D721Med (cell line): ENCODE measurements around the gene MEF2C.

ENCODE experiments used
- DNase-seq: peaks from one replicate; pipeline ENCODE4 v3.0.0; 2011; ENCODE audit warnings: low spot score; ENCODE audit not compliant: insufficient read length
- FAIRE-seq: peaks from 2 replicates; lab custom pipeline; 2011; peaks lifted over from hg19 to GRCh38; lab: Jason Lieb, UNC
- TF ChIP-seq, protein P1 (sequence below): IDR thresholded peaks from 2 replicates; pipeline ENCODE4 v1.5.1; 2012; ENCODE audit warnings: mild to moderate bottlenecking, control low read depth; ENCODE audit not compliant: insufficient read depth; ENCODE audit errors: missing control alignments

The MEF2C gene

DNA sequence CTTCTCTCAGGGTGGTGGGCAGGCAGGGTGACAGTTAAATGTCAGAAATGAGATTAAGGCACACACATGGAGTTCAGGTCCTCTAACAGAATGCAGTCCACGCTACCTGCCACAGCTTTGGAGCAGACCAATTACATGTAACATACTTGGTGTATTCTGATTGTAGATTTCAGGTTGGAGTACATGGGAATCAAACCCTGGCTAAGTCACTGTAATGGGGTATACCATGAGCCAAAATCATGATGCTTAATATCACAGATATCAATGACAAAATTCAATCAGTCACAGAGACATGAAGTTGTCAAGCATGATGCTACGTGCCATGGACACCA is 48.9 kb downstream of the MEF2C start:
- no peak for DNase-seq
- TF ChIP-seq, protein P1, sequence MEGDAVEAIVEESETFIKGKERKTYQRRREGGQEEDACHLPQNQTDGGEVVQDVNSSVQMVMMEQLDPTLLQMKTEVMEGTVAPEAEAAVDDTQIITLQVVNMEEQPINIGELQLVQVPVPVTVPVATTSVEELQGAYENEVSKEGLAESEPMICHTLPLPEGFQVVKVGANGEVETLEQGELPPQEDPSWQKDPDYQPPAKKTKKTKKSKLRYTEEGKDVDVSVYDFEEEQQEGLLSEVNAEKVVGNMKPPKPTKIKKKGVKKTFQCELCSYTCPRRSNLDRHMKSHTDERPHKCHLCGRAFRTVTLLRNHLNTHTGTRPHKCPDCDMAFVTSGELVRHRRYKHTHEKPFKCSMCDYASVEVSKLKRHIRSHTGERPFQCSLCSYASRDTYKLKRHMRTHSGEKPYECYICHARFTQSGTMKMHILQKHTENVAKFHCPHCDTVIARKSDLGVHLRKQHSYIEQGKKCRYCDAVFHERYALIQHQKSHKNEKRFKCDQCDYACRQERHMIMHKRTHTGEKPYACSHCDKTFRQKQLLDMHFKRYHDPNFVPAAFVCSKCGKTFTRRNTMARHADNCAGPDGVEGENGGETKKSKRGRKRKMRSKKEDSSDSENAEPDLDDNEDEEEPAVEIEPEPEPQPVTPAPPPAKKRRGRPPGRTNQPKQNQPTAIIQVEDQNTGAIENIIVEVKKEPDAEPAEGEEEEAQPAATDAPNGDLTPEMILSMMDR, result no peak
- no peak for FAIRE-seq

DNA sequence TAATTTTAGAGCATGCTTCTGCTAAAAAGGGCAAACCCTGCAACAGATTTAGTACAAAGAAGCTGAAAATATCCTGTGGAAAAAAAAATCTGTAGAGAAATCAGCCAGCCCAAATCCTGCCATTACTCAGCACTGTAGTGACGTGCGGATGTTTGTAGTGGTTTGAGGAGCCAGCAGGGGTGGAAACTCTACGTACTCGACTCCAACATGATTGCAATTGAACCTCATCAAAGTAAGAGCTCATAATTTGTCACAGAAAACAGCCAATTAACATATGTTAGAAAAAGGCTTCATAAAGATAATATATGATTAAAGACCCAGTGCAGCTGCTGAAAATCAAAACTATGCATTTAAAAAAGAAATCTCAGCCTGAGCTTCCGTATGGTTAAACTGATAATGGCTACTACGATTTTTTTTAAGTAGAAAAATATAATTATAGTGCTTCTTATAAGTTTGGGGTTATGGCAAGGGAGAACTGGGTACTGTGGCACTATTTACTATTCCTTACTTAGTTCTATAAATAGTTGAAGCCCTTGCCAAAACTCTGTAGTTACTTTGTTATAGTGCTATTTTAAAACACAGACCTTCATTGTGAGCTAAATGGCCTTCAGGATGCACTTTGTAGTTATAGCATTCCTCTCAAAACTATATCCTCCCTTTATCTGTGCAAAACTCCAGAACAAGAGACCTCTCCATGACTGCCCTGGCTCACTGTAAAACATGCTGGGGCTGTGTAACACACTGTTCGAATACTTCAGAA is 49.4 kb downstream of the MEF2C start:
- TF ChIP-seq, protein P1, result no peak
- DNase-seq (no peak), FAIRE-seq (no peak)

DNA sequence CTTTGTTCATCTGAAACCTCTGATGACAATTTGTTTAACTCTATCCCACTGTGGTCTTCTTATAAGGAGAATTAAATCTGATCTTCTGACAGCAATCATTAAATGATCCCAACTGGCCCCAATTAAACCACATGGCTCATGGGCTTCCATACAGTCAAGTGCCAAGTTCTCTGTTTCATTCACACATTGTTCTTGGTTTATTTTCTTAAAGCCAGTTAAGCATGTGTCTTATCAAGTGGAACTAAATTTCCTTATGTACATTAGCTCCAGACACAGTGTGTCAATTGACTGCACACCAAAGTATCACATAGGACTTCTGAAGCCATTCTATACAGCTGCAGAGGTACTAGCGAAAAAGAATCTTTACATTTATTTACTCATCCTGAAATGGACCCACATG is 51.2 kb downstream of the MEF2C start:
- TF ChIP-seq, protein P1, result no peak
- DNase-seq (no peak), FAIRE-seq (no peak)

DNA sequence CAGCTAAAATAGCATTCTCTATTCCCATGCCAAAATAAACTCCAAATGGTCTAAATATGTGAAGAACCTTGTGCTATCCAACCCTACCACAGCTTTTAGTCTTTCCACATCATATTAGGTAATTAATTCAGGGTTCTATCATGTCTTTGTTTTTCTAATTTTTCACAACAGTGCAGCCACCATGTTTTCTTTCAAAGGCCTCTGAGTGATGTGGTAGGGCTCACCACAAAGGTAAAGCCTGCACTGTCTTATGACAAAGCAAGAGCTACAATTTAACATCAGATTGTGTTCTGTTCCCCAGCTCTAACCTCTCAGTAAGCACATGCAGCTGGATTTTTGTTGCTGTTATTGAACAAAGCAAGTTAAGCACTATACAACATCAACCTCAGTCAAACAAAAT is 52.4 kb downstream of the MEF2C start:
- TF ChIP-seq, protein P1, result no peak
- FAIRE-seq, result no peak
- DNase-seq, result no peak

DNA sequence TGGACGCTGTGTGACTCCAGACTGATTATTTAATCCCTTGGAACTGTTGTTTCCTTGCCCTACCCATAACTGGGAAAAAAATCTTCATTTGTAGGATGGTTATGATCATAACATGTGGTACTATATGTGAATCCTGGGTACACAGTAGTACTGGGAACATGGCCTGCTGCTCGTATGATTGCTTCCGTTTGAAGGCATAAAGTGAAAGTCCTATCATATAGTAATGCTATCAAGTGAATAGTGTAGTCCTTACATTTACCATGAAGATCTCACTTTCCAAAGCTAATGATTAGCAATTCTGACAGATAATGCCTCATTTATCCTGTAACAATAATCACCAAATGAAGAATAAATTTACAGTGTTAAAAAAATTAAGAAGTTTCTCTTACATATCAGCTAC is 53.2 kb downstream of the MEF2C start:
- TF ChIP-seq, protein P1, result no peak
- DNase-seq (no peak), FAIRE-seq (no peak)

DNA sequence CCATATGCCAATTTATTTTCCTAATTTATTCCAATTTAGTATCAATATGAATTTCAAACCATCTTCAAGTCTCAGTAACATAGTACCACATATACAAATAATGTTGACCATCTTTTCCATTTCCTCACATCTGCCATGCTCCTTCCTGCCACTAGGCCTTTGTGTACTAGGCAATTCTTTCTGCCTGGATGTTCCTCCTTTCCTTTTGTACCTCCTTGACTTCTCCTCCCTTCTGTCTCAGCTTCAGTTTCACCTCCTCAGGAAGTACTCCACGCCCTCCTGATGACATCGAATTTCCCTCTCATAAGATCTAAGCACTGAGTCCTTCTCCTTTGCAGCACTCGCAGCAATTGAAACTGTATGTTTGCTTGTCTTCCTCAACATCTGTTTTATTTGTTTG is 53.9 kb downstream of the MEF2C start:
- FAIRE-seq (no peak), DNase-seq (no peak)
- TF ChIP-seq, protein P1, result no peak

DNA sequence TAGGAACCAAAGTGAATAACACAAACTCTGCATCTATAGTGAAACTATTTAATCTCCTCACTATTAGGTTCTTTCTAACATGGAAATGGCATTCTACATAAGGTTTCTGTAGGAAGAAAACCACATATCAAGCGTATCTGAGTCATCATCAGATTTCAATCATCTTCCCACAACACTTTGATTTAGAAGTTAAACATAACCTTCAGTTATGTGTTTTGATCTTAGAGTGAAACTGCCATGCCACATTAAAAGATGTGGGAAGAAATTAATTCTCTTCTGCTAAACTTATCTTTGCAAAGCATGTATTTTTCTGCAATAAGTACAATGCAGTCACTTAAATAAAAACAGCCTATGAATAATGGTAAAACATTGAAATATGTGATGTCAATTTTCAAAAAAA is 55.0 kb downstream of the MEF2C start:
- FAIRE-seq (no peak), DNase-seq (no peak)
- TF ChIP-seq, protein P1, result no peak
